Sigmoid colon (tissue), 7 donors: Measurements from ENCODE around the gene PTGER4. TPM values are rescaled to one million over a fixed set of nuclear protein-coding genes. Genes with fewer than 3 reads are reported as not detected.

Source experiments
- DNase-seq: peaks from one replicate; pipeline ENCODE4 v3.0.0-alpha.2; 2019
- H3K27ac ChIP-seq, 4 donors: fragments of 200-600 bp; sonication (generic); one replicate each; pipeline ENCODE4 v1.5.1; 2016 to 2019; ENCODE audit warnings: mild to moderate bottlenecking in 1 of 4
- H3K27me3 ChIP-seq, 3 donors: fragments of 200-600 bp; sonication (generic); one replicate each; pipeline ENCODE4 v1.5.1; 2019; ENCODE audit warnings: mild to moderate bottlenecking in 1 of 3
- H3K36me3 ChIP-seq, 4 donors: fragments of 200-600 bp; sonication (generic); one replicate each; pipeline ENCODE4 v1.5.1; 2016 to 2019
- H3K4me1 ChIP-seq, 4 donors: fragments of 200-600 bp; sonication (generic); one replicate each; pipeline ENCODE4 v1.5.1; 2017 to 2019
- H3K4me3 ChIP-seq, 4 donors: fragments of 200-600 bp; sonication (generic); one replicate each; pipeline ENCODE4 v1.5.1; 2017 to 2019; ENCODE audit warnings: mild to moderate bottlenecking in 2 of 4, moderate library complexity in 1 of 4
- H3K9me3 ChIP-seq, 4 donors: fragments of 200-600 bp in 3 of 4; sonication (generic) in 3 of 4; one replicate each; pipeline versions ENCODE4 v1.5.1 to v1.6.1; 2013 to 2019
- EP300 ChIP-seq, 4 donors: sonication (generic); formaldehyde crosslinking; IDR thresholded peaks; one replicate each; pipeline ENCODE4 v1.6.1; 2017; ENCODE audit warnings: antibody characterized with exemption in 4 of 4
- POLR2A ChIP-seq, 2 donors: fragments of 450-650 bp; IDR thresholded peaks; one replicate each; pipeline ENCODE4 v1.6.1; 2016; ENCODE audit warnings: antibody characterized with exemption in 2 of 2, mild to moderate bottlenecking in 2 of 2, moderate library complexity in 2 of 2
- POLR2AphosphoS5 ChIP-seq, 4 donors: sonication (generic); formaldehyde crosslinking; IDR thresholded peaks; one replicate each; pipeline ENCODE4 v1.6.1; 2017; ENCODE audit warnings: antibody characterized with exemption in 4 of 4
- WGBS, 2 donors: extraction: QIAGEN DNeasy Blood & Tissue Kit; methylation state at CpG; one replicate each; pipeline ENCODE4 v1.1.7; 2013; 5-methylcytosine and 5-hydroxymethylcytosine counted together
- intact Hi-C: fragments of 100-400 bp; cut with DNase I; formaldehyde crosslinking; loops from one replicate; pipeline ENCODE4 v1.15.1; 2023
- polyA plus RNA-seq, 3 donors: library from polyadenylated mRNA; stranded (reverse); fragments of 200-250 nt; gene quantifications; one replicate each; pipeline ENCODE4 v1.2.3, GENCODE V29; 2013
- small RNA-seq, 3 donors: library from RNA; depleted of rRNA; stranded (forward); fragments of <200 nt; gene quantifications; one replicate each; pipeline ENCODE3, GENCODE V24; 2016
- total RNA-seq, 4 donors: library from RNA; depleted of rRNA; stranded (reverse); fragments of >200 nt; gene quantifications; one replicate each; pipeline ENCODE4 v1.1.0, GENCODE V29; 2016
- TF ChIP-seq, protein P1 (sequence below), 4 experiments: fragments of 450-650 bp in 3 of 4; fragments of 200-600 bp in 1 of 4; IDR thresholded peaks; one replicate each; pipeline ENCODE4 v1.5.1; 2016 to 2019; ENCODE audit warnings: antibody characterized with exemption in 4 of 4, mild to moderate bottlenecking in 3 of 4, moderate library complexity in 2 of 4
- donor health status: healthy with polysubstance abuse.
- donor health status: Bipolar disorder and iron deficiency.
- donor health status: healthy.

PTGER4 gene
- total and polyA plus RNA-seq, 7 donors: 9.0 to 77.7 (median 44.3) TPM

DNA sequence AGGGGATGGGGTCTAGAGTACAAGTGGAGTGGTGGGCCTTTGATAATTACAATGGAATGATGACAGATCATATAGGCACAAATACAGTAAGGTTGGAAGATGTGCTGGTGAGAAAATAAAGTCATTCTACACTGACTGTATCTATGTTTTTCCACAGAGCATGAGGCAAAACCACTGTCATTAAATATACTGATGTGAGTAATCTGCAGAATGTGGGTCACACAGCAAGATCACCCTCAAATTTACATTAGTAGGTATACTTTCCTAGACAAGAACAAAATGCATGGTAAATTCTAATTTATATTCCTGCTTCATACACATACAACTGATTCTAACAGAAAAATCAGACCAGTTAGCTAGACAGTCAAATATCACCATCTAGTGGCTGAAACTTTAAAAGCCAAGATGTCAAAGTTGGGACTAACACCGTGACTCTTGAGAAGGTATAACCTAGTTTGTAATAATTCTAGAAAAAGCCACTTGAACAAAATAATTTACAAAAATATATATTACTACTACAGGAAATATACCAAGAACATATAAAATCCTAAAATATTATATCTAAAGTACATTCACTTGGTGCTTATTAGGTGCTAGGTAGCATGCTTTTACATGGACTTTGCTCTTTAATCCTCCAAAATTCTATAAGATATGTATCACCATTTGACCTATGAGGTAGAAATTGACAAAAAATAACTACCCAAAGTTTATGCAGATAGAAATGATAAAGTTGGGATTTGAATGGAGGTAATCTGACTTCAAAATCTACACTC lies 56.6 kb downstream of the PTGER4 start:
- Histone ChIP-seq H3K27me3 (no peaks in the 10 kb centered on the region), H3K4me1 (peaks cover 0 to 30% (median 26%) of the 10 kb centered on the region in 4 donors), H3K4me3 (no peak overlapping the region), H3K9me3 (no peaks in the 10 kb centered on the region), H3K36me3 (peaks cover 0 to 22% (median 4%) of the 10 kb centered on the region in 4 donors), H3K27ac (no peak overlapping the region)
- no peak for TF ChIP-seq POLR2AphosphoS5 (IDR thresholded peaks at IDR 0.05)
- TF ChIP-seq, protein P1, sequence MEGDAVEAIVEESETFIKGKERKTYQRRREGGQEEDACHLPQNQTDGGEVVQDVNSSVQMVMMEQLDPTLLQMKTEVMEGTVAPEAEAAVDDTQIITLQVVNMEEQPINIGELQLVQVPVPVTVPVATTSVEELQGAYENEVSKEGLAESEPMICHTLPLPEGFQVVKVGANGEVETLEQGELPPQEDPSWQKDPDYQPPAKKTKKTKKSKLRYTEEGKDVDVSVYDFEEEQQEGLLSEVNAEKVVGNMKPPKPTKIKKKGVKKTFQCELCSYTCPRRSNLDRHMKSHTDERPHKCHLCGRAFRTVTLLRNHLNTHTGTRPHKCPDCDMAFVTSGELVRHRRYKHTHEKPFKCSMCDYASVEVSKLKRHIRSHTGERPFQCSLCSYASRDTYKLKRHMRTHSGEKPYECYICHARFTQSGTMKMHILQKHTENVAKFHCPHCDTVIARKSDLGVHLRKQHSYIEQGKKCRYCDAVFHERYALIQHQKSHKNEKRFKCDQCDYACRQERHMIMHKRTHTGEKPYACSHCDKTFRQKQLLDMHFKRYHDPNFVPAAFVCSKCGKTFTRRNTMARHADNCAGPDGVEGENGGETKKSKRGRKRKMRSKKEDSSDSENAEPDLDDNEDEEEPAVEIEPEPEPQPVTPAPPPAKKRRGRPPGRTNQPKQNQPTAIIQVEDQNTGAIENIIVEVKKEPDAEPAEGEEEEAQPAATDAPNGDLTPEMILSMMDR (IDR thresholded peaks at IDR 0.05): peak; percentile 44 to 71 (median 56)
- no peak for DNase-seq
- whole genome bisulfite sequencing, 2 donors: 4 to 17% methylated on average over 1 of the region's 1 CpG
- intact Hi-C loops: loop anchor here (5.0 kb wide), 3 partner anchors 49 to 1159 kb away; no protein-coding TSS in a partner anchor

DNA sequence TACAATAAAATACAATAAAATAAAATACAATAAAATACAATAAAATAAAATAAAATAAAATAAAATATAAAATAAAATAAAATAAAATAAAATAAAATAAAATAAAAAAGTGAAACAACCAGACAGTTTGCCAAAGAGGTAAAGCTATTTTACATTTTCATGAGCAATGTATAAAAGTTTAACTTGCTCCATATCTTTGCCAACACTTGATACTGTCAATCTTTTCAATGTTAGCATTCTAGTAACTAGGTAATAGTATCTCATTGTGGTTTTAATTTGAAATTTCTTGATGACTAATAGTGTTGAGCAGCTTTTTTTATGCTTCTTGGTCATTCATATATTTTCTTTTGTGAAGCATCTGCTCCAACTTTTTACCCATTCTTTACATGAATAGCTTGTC lies 58.8 kb downstream of the PTGER4 start:
- DNase-seq: no peak
- no peak overlapping the region for H3K27ac ChIP-seq
- TF ChIP-seq EP300 (IDR thresholded peaks at IDR 0.05) (no peak), POLR2A (IDR thresholded peaks at IDR 0.05) (no peak), POLR2AphosphoS5 (IDR thresholded peaks at IDR 0.05) (no peak)
- TF ChIP-seq, protein P1 (IDR thresholded peaks at IDR 0.05): no peak
- H3K27me3 ChIP-seq: no peaks in the 10 kb centered on the region
- H3K4me1 ChIP-seq: peaks cover 0 to 33% (median 20%) of the 10 kb centered on the region in 4 donors
- H3K4me3 ChIP-seq: no peak overlapping the region
- H3K9me3 ChIP-seq: no peaks in the 10 kb centered on the region
- peaks cover 0 to 28% (median 5%) of the 10 kb centered on the region in 4 donors for H3K36me3 ChIP-seq
- intact Hi-C loops: loop anchor here (5.0 kb wide), 3 partner anchors 51 to 1161 kb away; no protein-coding TSS in a partner anchor

Small RNA genes within 50 kb of the gene (small RNA-seq; reads per million reads assigned to genes)
- gene RF00092: 0 reads per million in 3 donors

Other genes with a start within 250 kb of the PTGER4 start
- 10 to 100 TPM; 18.0 to 33.2 (median 26.0) TPM for gene TTC33, start 76.0 kb downstream of the PTGER4 start, total RNA-seq
- gene TTC33, start 76.0 kb downstream of the PTGER4 start, polyA plus RNA-seq: 10 to 100 TPM in 2 of 3 donors, 1 to 10 TPM in 1; 6.6 to 11.6 (median 10.2) TPM
- gene PRKAA1, start 118.5 kb downstream of the PTGER4 start, total RNA-seq: 10 to 100 TPM; 63.4 to 98.4 (median 86.7) TPM
- 10 to 100 TPM; 27.0 to 34.4 (median 29.3) TPM for gene PRKAA1, start 118.5 kb downstream of the PTGER4 start, polyA plus RNA-seq
- 100 to 1,000 TPM; 120 to 170 (median 149) TPM for gene RPL37, start 155.3 kb downstream of the PTGER4 start, total RNA-seq
- gene RPL37, start 155.3 kb downstream of the PTGER4 start, polyA plus RNA-seq: 1,000 to 10,000 TPM; 1,182 to 2,184 (median 1,251) TPM
- 10 to 100 TPM in 2 of 4 donors, 1 to 10 TPM in 2; 4.1 to 12.2 (median 9.4) TPM for gene CARD6, start 161.5 kb downstream of the PTGER4 start, total RNA-seq
- gene CARD6, start 161.5 kb downstream of the PTGER4 start, polyA plus RNA-seq: 1 to 10 TPM; 1.4 to 4.8 (median 2.8) TPM
- gene C7, start 229.6 kb downstream of the PTGER4 start, total RNA-seq: 100 to 1,000 TPM; 267 to 799 (median 635) TPM
- 100 to 1,000 TPM in 1 of 3 donors, 10 to 100 TPM in 1, 1 to 10 TPM in 1; 6.2 to 131 (median 18.0) TPM for gene C7, start 229.6 kb downstream of the PTGER4 start, polyA plus RNA-seq